CD4-positive, alpha-beta T cell (primary cell): ENCODE data around the gene WDR5. TPM values are rescaled to one million over a fixed set of nuclear protein-coding genes. Genes with fewer than 3 reads are reported as not detected.

Experiments
- ATAC-seq: fragments of 200-7000 bp; cut with Tn5 transposase; one replicate; pipeline ENCODE4 v1.10.0; 2022; ENCODE audit warnings: mild to moderate bottlenecking; ENCODE audit not compliant: poor library complexity
- CTCF ChIA-PET: fragments of 350-600 bp; sonication (Branson Sonifier 250); formaldehyde crosslinking; loops from one replicate; lab custom pipeline; 2021; ENCODE audit warnings: antibody characterized with exemption, inconsistent platforms; lab: Charles Lee
- POLR2A ChIA-PET: fragments of 350-600 bp; sonication (Branson Sonifier 250); formaldehyde crosslinking; loops from one replicate; lab custom pipeline; 2021; ENCODE audit warnings: antibody characterized with exemption, inconsistent platforms; lab: Charles Lee
- DNase-seq, 14 experiments: peaks; one replicate each; pipeline ENCODE4 v3.0.0-alpha.2; 2013 to 2020; ENCODE audit warnings: mixed read lengths in 2 of 14
- H3K27ac ChIP-seq, 2 donors: one replicate each; pipeline versions ENCODE4 v1.5.1 to v1.7.0; 2013; ENCODE audit warnings: low read length in 2 of 2, low read depth in 1 of 2, mild to moderate bottlenecking in 1 of 2
- H3K27me3 ChIP-seq, 2 experiments: 1 replicate in 1 of 2; 2 replicates in 1 of 2; pipeline versions ENCODE4 v1.6.1 to v1.7.0; 2013; ENCODE audit warnings: low read length in 2 of 2, control low read depth in 1 of 2, mild to moderate bottlenecking in 1 of 2, moderate library complexity in 1 of 2; ENCODE audit not compliant: insufficient read depth in 2 of 2, control insufficient read depth in 1 of 2
- H3K36me3 ChIP-seq: one replicate; pipeline ENCODE4 v1.6.1; 2013; ENCODE audit warnings: low read length, control low read depth; ENCODE audit not compliant: insufficient read depth
- H3K4me1 ChIP-seq: one replicate; pipeline ENCODE4 v1.6.1; 2013; ENCODE audit warnings: low read length, control low read depth; ENCODE audit not compliant: insufficient read depth
- H3K4me3 ChIP-seq: one replicate; pipeline ENCODE4 v1.5.1; 2013; ENCODE audit warnings: mild to moderate bottlenecking, low read length, moderate library complexity
- H3K9me3 ChIP-seq, 2 experiments: 1 replicate in 1 of 2; 2 replicates in 1 of 2; pipeline versions ENCODE4 v1.6.1 to v1.7.0; 2013; ENCODE audit warnings: low read length in 2 of 2, mild to moderate bottlenecking in 2 of 2, control low read depth in 1 of 2, moderate library complexity in 1 of 2; ENCODE audit not compliant: control insufficient read depth in 1 of 2, insufficient read depth in 1 of 2
- H3K27ac Mint-ChIP-seq: one replicate; pipeline ENCODE4 v1.8.0; 2020; ENCODE audit warnings: mixed read lengths
- H3K27me3 Mint-ChIP-seq: one replicate; pipeline ENCODE4 v1.8.0; 2021; ENCODE audit warnings: mixed read lengths
- H3K36me3 Mint-ChIP-seq: one replicate; pipeline ENCODE4 v1.8.0; 2021; ENCODE audit warnings: low read depth, mixed read lengths
- H3K4me1 Mint-ChIP-seq: one replicate; pipeline ENCODE4 v1.8.0; 2021; ENCODE audit warnings: low read depth, mixed read lengths
- H3K4me3 Mint-ChIP-seq: one replicate; pipeline ENCODE4 v1.8.0; 2020; ENCODE audit warnings: mild to moderate bottlenecking, mixed read lengths
- H3K9me3 Mint-ChIP-seq: one replicate; pipeline ENCODE4 v1.8.0; 2020; ENCODE audit warnings: mixed read lengths
- CTCF ChIP-seq: fragments of 200-600 bp; IDR thresholded peaks from one replicate; pipeline ENCODE4 v1.8.0; 2022; ENCODE audit warnings: antibody characterized with exemption, mild to moderate bottlenecking
- intact Hi-C, 2 experiments: fragments of 100-400 bp; cut with DNase I in 1 of 2; cut with micrococcal nuclease in 1 of 2; formaldehyde crosslinking; loops; one replicate each; pipeline versions ENCODE4 v1.15.1 to v1.9.0; 2023 to 2025; cut with DNase I, micrococcal nuclease
- total RNA-seq, 174 experiments: library from RNA in 2 of 174; stranded (reverse) in 2 of 174; gene quantifications; one replicate each; pipeline ENCODE4 v1.2.3 and lab custom pipeline; 2021 to 2026

Gene WDR5
- total RNA-seq, 2 experiments from 2014 or later = 14.9 to 16.9 TPM

- peaks cover 47% of the 10 kb centered on the region for H3K4me1 ChIP-seq
- H3K9me3 ChIP-seq = no peaks in the 10 kb centered on the region
- Mint-ChIP-seq H3K36me3 (peaks cover 43% of the 10 kb centered on the region), H3K4me1 (peaks cover 48% of the 10 kb centered on the region), H3K27ac (peak overlapping the region; percentile 73), H3K27me3 (no peaks in the 10 kb centered on the region), H3K4me3 (peak overlapping the region; percentile 90), H3K9me3 (no peaks in the 10 kb centered on the region)
- TF ChIP-seq CTCF = no peak
- DNase-seq (no peak), ATAC-seq (no peak)
- ChIA-PET POLR2A (interaction anchor here (4.2 kb wide), 1 partner anchor 26 kb away, joined by 114 read pairs; the partner anchor contains the start of gene RNU6ATAC), CTCF (no interaction called here)
- peak overlapping the region; percentile 90 for H3K4me3 ChIP-seq
- H3K27ac ChIP-seq = no peak overlapping the region
- intact Hi-C loops = loop anchor here in 1 of 2 experiments (1.0 to 10.0 kb wide), 4 partner anchors 27 to 1358 kb away; partner anchors contain the start of genes BRD3OS, RNU6ATAC and TSC1
- peaks cover 21% of the 10 kb centered on the region for H3K36me3 ChIP-seq
- no peaks in the 10 kb centered on the region for H3K27me3 ChIP-seq
These were observed 1.1 kb downstream of the WDR5 start for GRCh38 chr9:134136996-134137299.

- no peak for ATAC-seq
- H3K27ac Mint-ChIP-seq = peak overlapping the region; percentile 35
These were observed 2.4 kb downstream of the WDR5 start for GRCh38 chr9:134138292-134138691.

GRCh38 chr9:134139081-134139480, 3.2 kb downstream of the WDR5 start:
- TF ChIP-seq CTCF = no peak
- no peaks in the 10 kb centered on the region for H3K9me3 Mint-ChIP-seq

More at GRCh38 chr9:134138292-134138691, 2.4 kb downstream of the WDR5 start:
- Histone ChIP-seq H3K27ac (no peak overlapping the region), H3K4me1 (peaks cover 47% of the 10 kb centered on the region), H3K27me3 (no peaks in the 10 kb centered on the region), H3K9me3 (no peaks in the 10 kb centered on the region), H3K4me3 (no peak overlapping the region), H3K36me3 (peaks cover 29% of the 10 kb centered on the region)
- Mint-ChIP-seq H3K9me3 (no peaks in the 10 kb centered on the region), H3K4me3 (peak overlapping the region; percentile 79), H3K27me3 (no peaks in the 10 kb centered on the region), H3K4me1 (peaks cover 48% of the 10 kb centered on the region), H3K36me3 (peaks cover 53% of the 10 kb centered on the region)
- no peak for TF ChIP-seq CTCF
- DNase-seq = no peak
- intact Hi-C loops = loop anchor here in 1 of 2 experiments (5.0 to 10.0 kb wide), 2 partner anchors 1196 to 1357 kb away; partner anchors contain the start of gene TSC1
- POLR2A ChIA-PET = interaction anchor here (2.3 kb wide), 1 partner anchor 26 kb away, joined by 14 read pairs; the partner anchor contains the start of gene RNU6ATAC
- CTCF ChIA-PET = interaction anchor here (1.2 kb wide), 1 partner anchor 25 kb away, joined by 3 read pairs; no protein-coding TSS in a partner anchor

More at GRCh38 chr9:134139081-134139480, 3.2 kb downstream of the WDR5 start:
- CTCF ChIA-PET = no interaction called here
- no peak overlapping the region for H3K4me3 ChIP-seq
- H3K9me3 ChIP-seq = no peaks in the 10 kb centered on the region
- no peak overlapping the region for H3K27ac ChIP-seq
- POLR2A ChIA-PET = interaction anchor here (2.3 kb wide), 1 partner anchor 25 kb away, joined by 14 read pairs; the partner anchor contains the start of gene RNU6ATAC
- H3K36me3 Mint-ChIP-seq = peaks cover 53% of the 10 kb centered on the region
- peaks cover 45% of the 10 kb centered on the region for H3K4me1 ChIP-seq
- peak overlapping the region; percentile 79 for H3K4me3 Mint-ChIP-seq
- H3K27ac Mint-ChIP-seq = no peak overlapping the region
- no peak for ATAC-seq
- intact Hi-C loops = loop anchor here in 1 of 2 experiments (5.0 to 10.0 kb wide), 2 partner anchors 1197 to 1356 kb away; partner anchors contain the start of gene TSC1
- no peaks in the 10 kb centered on the region for H3K27me3 Mint-ChIP-seq
- H3K36me3 ChIP-seq = peaks cover 34% of the 10 kb centered on the region
- H3K4me1 Mint-ChIP-seq = peaks cover 48% of the 10 kb centered on the region
- no peak for DNase-seq
- H3K27me3 ChIP-seq = no peaks in the 10 kb centered on the region
